IMR-90 (cell line): ENCODE data around the gene ANKRD33B. TPM values are rescaled to one million over a fixed set of nuclear protein-coding genes. Genes with fewer than 3 reads are reported as not detected.

Experiments
- ATAC-seq: fragments of 200-7000 bp; cut with Tn5 transposase; 2 replicates; pipeline ENCODE4 v1.9.1; 2020; ENCODE audit warnings: low read depth, mild to moderate bottlenecking, moderate library complexity
- BruUV-seq: library from RNA; stranded (reverse); fragments of 400-500 nt; replicated peaks from 2 replicates; lab custom pipeline; 2021; lab: Mats Ljungman, UMichigan
- CTCF ChIA-PET: fragments of 300-600 bp; formaldehyde crosslinking; extraction: SDS; loops from one replicate; lab custom pipeline; 2021; ENCODE audit warnings: antibody characterized with exemption; lab: Yijun Ruan, JAX
- POLR2A ChIA-PET: fragments of 300-600 bp; sonication (Branson Sonifier 250); formaldehyde crosslinking; loops from one replicate; lab custom pipeline; 2022; ENCODE audit warnings: antibody characterized with exemption; ENCODE audit not compliant: unreplicated experiment; lab: Charles Lee
- DNase-seq: peaks from one replicate; pipeline ENCODE4 v3.0.0; 2013
- H2AFZ ChIP-seq: replicated peaks from 2 replicates; pipeline ENCODE3; 2013; ENCODE audit warnings: low read length, mild to moderate bottlenecking; ENCODE audit not compliant: poor library complexity
- H2AK5ac ChIP-seq: 2 replicates; pipeline ENCODE4 v1.6.1; 2013; ENCODE audit warnings: low read depth, low read length, inconsistent platforms
- H2AK9ac ChIP-seq: replicated peaks from 2 replicates; pipeline ENCODE3; 2013; ENCODE audit warnings: mild to moderate bottlenecking, low read depth, low read length, moderate library complexity; ENCODE audit not compliant: poor library complexity
- H2BK120ac ChIP-seq: 2 replicates; pipeline ENCODE4 v1.6.1; 2013; ENCODE audit warnings: low read depth, low read length, inconsistent platforms
- H2BK15ac ChIP-seq: 3 replicates; pipeline ENCODE4 v1.6.1; 2013; ENCODE audit warnings: low read depth, low read length, inconsistent platforms
- H2BK20ac ChIP-seq: 2 replicates; pipeline ENCODE4 v1.6.1; 2013; ENCODE audit warnings: low read depth, mild to moderate bottlenecking, inconsistent platforms, low read length, moderate library complexity
- H2BK5ac ChIP-seq: 2 replicates; pipeline ENCODE4 v1.6.1; 2013; ENCODE audit warnings: mild to moderate bottlenecking, low read depth, low read length, inconsistent platforms; ENCODE audit not compliant: poor library complexity, severe bottlenecking
- H3K14ac ChIP-seq: replicated peaks from 2 replicates; pipeline ENCODE4 v1.6.1; 2013; ENCODE audit warnings: low read depth, low read length, inconsistent platforms
- H3K18ac ChIP-seq: 2 replicates; pipeline ENCODE4 v1.6.1; 2013; ENCODE audit warnings: low read depth, low read length, control low read depth
- H3K23ac ChIP-seq: 2 replicates; pipeline ENCODE4 v1.6.1; 2013; ENCODE audit warnings: low read depth, low read length, inconsistent platforms
- H3K27ac ChIP-seq: 2 replicates; pipeline ENCODE4 v1.5.1; 2013; ENCODE audit warnings: mild to moderate bottlenecking, control low read depth, low read length; ENCODE audit not compliant: insufficient read depth
- H3K27me3 ChIP-seq: 2 replicates; pipeline ENCODE4 v1.6.1; 2013; ENCODE audit warnings: low read length; ENCODE audit not compliant: control insufficient read depth, insufficient read depth
- H3K36me3 ChIP-seq: 2 replicates; pipeline ENCODE4 v1.6.1; 2013; ENCODE audit warnings: low read length, mixed read lengths; ENCODE audit not compliant: control insufficient read depth, insufficient read depth
- H3K4ac ChIP-seq: 2 replicates; pipeline ENCODE4 v1.6.1; 2013; ENCODE audit warnings: low read depth, low read length, inconsistent platforms
- H3K4me1 ChIP-seq: 2 replicates; pipeline ENCODE4 v1.6.1; 2013; ENCODE audit warnings: low read length, mixed read lengths; ENCODE audit not compliant: control insufficient read depth, insufficient read depth
- H3K4me2 ChIP-seq: 2 replicates; pipeline ENCODE4 v1.6.1; 2013; ENCODE audit warnings: low read depth, mild to moderate bottlenecking, control low read depth, low read length, moderate library complexity
- H3K4me3 ChIP-seq: 2 replicates; pipeline ENCODE4 v1.5.1; 2013; ENCODE audit warnings: low read depth, mild to moderate bottlenecking, control low read depth, low read length, moderate library complexity; ENCODE audit not compliant: insufficient read depth
- H3K56ac ChIP-seq: 2 replicates; pipeline ENCODE4 v1.6.1; 2013; ENCODE audit warnings: low read length, inconsistent platforms; ENCODE audit not compliant: insufficient read depth; ENCODE audit errors: extremely low read depth
- H3K79me1 ChIP-seq, 2 experiments: 2 replicates each; pipeline ENCODE4 v1.6.1; 2013; ENCODE audit warnings: low read length in 2 of 2, inconsistent platforms in 1 of 2, low read depth in 1 of 2
- H3K9ac ChIP-seq: 2 replicates; pipeline ENCODE4 v1.6.1; 2013; ENCODE audit warnings: low read depth, low read length, control low read depth
- H3K9me1 ChIP-seq: 2 replicates; pipeline ENCODE4 v1.6.1; 2013; ENCODE audit warnings: low read length, inconsistent platforms; ENCODE audit not compliant: insufficient read depth
- H3K9me3 ChIP-seq: 2 replicates; pipeline ENCODE4 v1.6.1; 2013; ENCODE audit warnings: low read length; ENCODE audit not compliant: control insufficient read depth, insufficient read depth
- H4K20me1 ChIP-seq: 2 replicates; pipeline ENCODE4 v1.6.1; 2013; ENCODE audit warnings: low read length, inconsistent platforms; ENCODE audit not compliant: insufficient read depth
- H4K5ac ChIP-seq: 2 replicates; pipeline ENCODE4 v1.6.1; 2013; ENCODE audit warnings: mild to moderate bottlenecking, low read depth, low read length, control low read depth
- H4K8ac ChIP-seq, 2 experiments: 2 replicates each; pipeline ENCODE4 v1.6.1; 2013; ENCODE audit warnings: low read depth in 2 of 2, low read length in 2 of 2, control low read depth in 1 of 2, inconsistent platforms in 1 of 2
- H4K91ac ChIP-seq: 2 replicates; pipeline ENCODE4 v1.6.1; 2013; ENCODE audit warnings: low read depth, low read length, inconsistent platforms; ENCODE audit not compliant: insufficient read depth
- BHLHE40 ChIP-seq: fragments of 150-350 bp; IDR thresholded peaks from 2 replicates; pipeline ENCODE4 v1.6.1; 2016; ENCODE audit warnings: mild to moderate bottlenecking, low read depth, low read length
- CHD1 ChIP-seq: IDR thresholded peaks from 2 replicates; pipeline ENCODE4 v1.6.1; 2012; ENCODE audit warnings: low read depth, low read length, improper control_type of control experiment
- FOS ChIP-seq: fragments of 150-350 bp; IDR thresholded peaks from 2 replicates; pipeline ENCODE4 v1.6.1; 2016; ENCODE audit warnings: low read depth, low read length
- MAFK ChIP-seq: IDR thresholded peaks from 2 replicates; pipeline ENCODE4 v1.6.1; 2012; ENCODE audit warnings: low read depth, low read length, improper control_type of control experiment
- MXI1 ChIP-seq: IDR thresholded peaks from 2 replicates; pipeline ENCODE4 v1.6.1; 2012; ENCODE audit warnings: low read depth, mild to moderate bottlenecking, low read length, moderate library complexity, borderline replicate concordance
- RCOR1 ChIP-seq: IDR thresholded peaks from 2 replicates; pipeline ENCODE4 v1.6.1; 2012; ENCODE audit warnings: mild to moderate bottlenecking, low read length, improper control_type of control experiment; ENCODE audit not compliant: insufficient replicate concordance
- RFX5 ChIP-seq: IDR thresholded peaks from 2 replicates; pipeline ENCODE4 v1.8.0; 2012; ENCODE audit warnings: low read depth, mild to moderate bottlenecking, low read length, moderate library complexity
- SMC3 ChIP-seq: fragments of 150-350 bp; IDR thresholded peaks from 2 replicates; pipeline ENCODE4 v1.6.1; 2016; ENCODE audit warnings: low read depth, mild to moderate bottlenecking, antibody characterized with exemption, low read length, moderate library complexity
- USF2 ChIP-seq: fragments of 150-350 bp; IDR thresholded peaks from 2 replicates; pipeline ENCODE4 v1.6.1; 2017; ENCODE audit warnings: mild to moderate bottlenecking, antibody characterized with exemption, low read length, low read depth
- WGBS, 2 experiments: methylation state at CpG; one replicate each; pipeline versions ENCODE4 v1.1.5 to v1.1.7; 2013; ENCODE audit warnings: missing lambda C conversion rate in 2 of 2; ENCODE audit not compliant: insufficient read length in 1 of 2; ENCODE audit errors: extremely low coverage in 2 of 2; 5-methylcytosine and 5-hydroxymethylcytosine counted together
- dilution Hi-C: fragments of 300-500 bp; cut with HindIII; formaldehyde crosslinking; loops from one replicate; pipeline ENCODE4 v1.14.3; 2018; ENCODE audit warnings: low sequenced_read_pairs; ENCODE audit not compliant: unreplicated experiment
- in situ Hi-C: fragments of 300-500 bp; cut with MboI; formaldehyde crosslinking; loops from 3 replicates; pipeline ENCODE4 v1.14.3; 2019; ENCODE audit warnings: low sequenced_read_pairs, inconsistent platforms, mixed read lengths
- intact Hi-C: fragments of 100-400 bp; cut with micrococcal nuclease; formaldehyde crosslinking; loops from 2 replicates; pipeline ENCODE4 v1.10.0; 2022
- polyA plus RNA-seq, 3 experiments: library from polyadenylated mRNA; depleted of rRNA; stranded (reverse); fragments of >200 nt; gene quantifications; 2 replicates each; pipeline ENCODE4 v1.2.3, GENCODE V29; 2012; ENCODE audit warnings: low replicate concordance in 1 of 3
- total RNA-seq: library from RNA; depleted of rRNA; stranded (reverse); fragments of >200 nt; gene quantifications from 2 replicates; pipeline ENCODE4 v1.2.3, GENCODE V29; 2012
- TF ChIP-seq, protein P1 (sequence below): conservative IDR thresholded peaks from 2 replicates; pipeline ENCODE4 v1.5.1; 2012; ENCODE audit warnings: mild to moderate bottlenecking, low read depth, low read length, improper control_type of control experiment
- TF ChIP-seq, protein P2 (sequence below): fragments of 150-350 bp; IDR thresholded peaks from 2 replicates; pipeline ENCODE4 v1.6.1; 2016; ENCODE audit warnings: low read depth, mild to moderate bottlenecking, low read length, moderate library complexity, borderline replicate concordance

ANKRD33B gene
- total and polyA plus RNA-seq, 2 of the 4 experiments (the other 2 are of a cell fraction): 2.5 to 3.3 TPM

DNA sequence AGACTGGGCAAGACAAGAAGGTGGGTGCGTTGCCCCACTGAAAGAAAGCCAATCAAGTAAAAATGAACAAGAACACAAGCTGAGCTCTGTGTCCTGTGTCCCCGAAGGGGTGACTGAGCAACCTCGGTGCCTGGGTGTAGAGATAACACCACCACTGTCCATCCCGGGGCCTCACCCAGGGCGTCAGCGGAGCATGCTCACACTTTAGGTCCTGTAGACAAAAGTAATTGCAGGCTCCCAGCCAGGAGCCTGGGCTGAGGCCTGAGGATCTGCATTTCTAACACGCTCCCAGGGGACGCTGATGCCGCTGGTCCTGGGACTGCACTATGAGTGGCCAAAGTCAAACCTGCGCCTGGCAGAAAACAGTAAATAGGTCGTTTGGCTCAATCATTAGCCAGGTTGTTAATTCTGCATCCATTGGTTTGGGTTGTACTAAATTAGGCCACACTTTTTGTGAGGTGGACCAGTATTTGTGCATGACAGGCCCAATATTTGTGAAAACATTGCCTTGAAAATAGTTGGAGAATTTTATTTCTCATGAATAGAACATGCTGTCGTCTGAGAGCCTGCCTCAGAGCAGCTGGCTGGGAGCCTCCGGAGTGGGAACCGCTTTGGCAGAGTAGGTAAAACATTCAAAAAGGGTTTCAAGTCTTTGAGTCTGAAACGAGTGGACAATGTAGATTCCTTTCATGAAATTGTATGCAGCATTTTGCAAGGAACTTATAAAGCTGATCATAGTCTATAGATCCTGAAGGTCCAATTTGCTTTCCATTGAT, 38.3 kb downstream of the ANKRD33B start:
- H3K18ac ChIP-seq: no peak overlapping the region
- peaks cover 8 to 49% of the 10 kb centered on the region in 2 experiments for H3K79me1 ChIP-seq
- H3K9me3 ChIP-seq: no peaks in the 10 kb centered on the region
- in situ Hi-C loops: no loop called here
- peak overlapping the region; percentile 12 for H2AK9ac ChIP-seq
- H2BK20ac ChIP-seq: no peak overlapping the region; the same call in 1 of the 2 replicates
- no peak overlapping the region for H2BK5ac ChIP-seq
- DNase-seq (no peak), ATAC-seq (no peak)
- H3K56ac ChIP-seq: 0 out of 2 replicates have a peak overlapping the region, but pooled peaks have one; percentile 19
- peaks cover 18% of the 10 kb centered on the region for H3K9me1 ChIP-seq
- H4K5ac ChIP-seq: no peak overlapping the region
- H2AFZ ChIP-seq: no peak overlapping the region
- H3K4ac ChIP-seq: no peak overlapping the region
- H3K14ac ChIP-seq: peak overlapping the region; percentile 41; the same call in 1 of the 2 replicates
- no peak overlapping the region for H3K23ac ChIP-seq
- no peak overlapping the region for H3K9ac ChIP-seq
- no peaks in the 10 kb centered on the region for H3K36me3 ChIP-seq
- no peak overlapping the region for H4K8ac ChIP-seq
- H3K27me3 ChIP-seq: no peaks in the 10 kb centered on the region
- H4K20me1 ChIP-seq: peaks cover 29% of the 10 kb centered on the region; the same call in 1 of the 2 replicates
- peak overlapping the region; percentile 5 for H4K91ac ChIP-seq
- H3K4me2 ChIP-seq: no peak overlapping the region
- ChIA-PET CTCF (interaction anchor here (0.6 kb wide), 1 partner anchor 34 kb away, joined by 3 read pairs; no protein-coding TSS in a partner anchor), POLR2A (interaction anchor here (0.6 kb wide), 1 partner anchor 28 kb away, joined by 3 read pairs; no protein-coding TSS in a partner anchor)
- no TSS peak for BruUV-seq
- H3K27ac ChIP-seq: no peak overlapping the region
- peaks cover 13% of the 10 kb centered on the region for H3K4me1 ChIP-seq
- H3K4me3 ChIP-seq: no peak overlapping the region
- dilution Hi-C loops: no loop called here
- no peak overlapping the region for H2BK120ac ChIP-seq
- peak overlapping the region; percentile 56 for H2AK5ac ChIP-seq
- WGBS, 2 experiments: 84% methylated on average over 10 of the region's 15 CpGs; no CpG with 5 or more reads in 1 of the 2 experiments
- H2BK15ac ChIP-seq: no peak overlapping the region
- TF ChIP-seq CHD1 (no peak), SMC3 (no peak), USF2 (no peak), FOS (no peak), RFX5 (no peak), MXI1 (no peak), RCOR1 (no peak), BHLHE40 (no peak), MAFK (no peak)
- TF ChIP-seq, protein P1, sequence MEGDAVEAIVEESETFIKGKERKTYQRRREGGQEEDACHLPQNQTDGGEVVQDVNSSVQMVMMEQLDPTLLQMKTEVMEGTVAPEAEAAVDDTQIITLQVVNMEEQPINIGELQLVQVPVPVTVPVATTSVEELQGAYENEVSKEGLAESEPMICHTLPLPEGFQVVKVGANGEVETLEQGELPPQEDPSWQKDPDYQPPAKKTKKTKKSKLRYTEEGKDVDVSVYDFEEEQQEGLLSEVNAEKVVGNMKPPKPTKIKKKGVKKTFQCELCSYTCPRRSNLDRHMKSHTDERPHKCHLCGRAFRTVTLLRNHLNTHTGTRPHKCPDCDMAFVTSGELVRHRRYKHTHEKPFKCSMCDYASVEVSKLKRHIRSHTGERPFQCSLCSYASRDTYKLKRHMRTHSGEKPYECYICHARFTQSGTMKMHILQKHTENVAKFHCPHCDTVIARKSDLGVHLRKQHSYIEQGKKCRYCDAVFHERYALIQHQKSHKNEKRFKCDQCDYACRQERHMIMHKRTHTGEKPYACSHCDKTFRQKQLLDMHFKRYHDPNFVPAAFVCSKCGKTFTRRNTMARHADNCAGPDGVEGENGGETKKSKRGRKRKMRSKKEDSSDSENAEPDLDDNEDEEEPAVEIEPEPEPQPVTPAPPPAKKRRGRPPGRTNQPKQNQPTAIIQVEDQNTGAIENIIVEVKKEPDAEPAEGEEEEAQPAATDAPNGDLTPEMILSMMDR: no peak
- TF ChIP-seq, protein P2, sequence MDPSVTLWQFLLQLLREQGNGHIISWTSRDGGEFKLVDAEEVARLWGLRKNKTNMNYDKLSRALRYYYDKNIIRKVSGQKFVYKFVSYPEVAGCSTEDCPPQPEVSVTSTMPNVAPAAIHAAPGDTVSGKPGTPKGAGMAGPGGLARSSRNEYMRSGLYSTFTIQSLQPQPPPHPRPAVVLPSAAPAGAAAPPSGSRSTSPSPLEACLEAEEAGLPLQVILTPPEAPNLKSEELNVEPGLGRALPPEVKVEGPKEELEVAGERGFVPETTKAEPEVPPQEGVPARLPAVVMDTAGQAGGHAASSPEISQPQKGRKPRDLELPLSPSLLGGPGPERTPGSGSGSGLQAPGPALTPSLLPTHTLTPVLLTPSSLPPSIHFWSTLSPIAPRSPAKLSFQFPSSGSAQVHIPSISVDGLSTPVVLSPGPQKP: no peak
- intact Hi-C loops: no loop called here
